Muscle layer of colon (tissue), 2 donors: ENCODE measurements around the gene APBA2.

Experiments
- H3K27ac ChIP-seq: one replicate; pipeline ENCODE4 v1.7.0; 2013; ENCODE audit warnings: low read depth, mild to moderate bottlenecking, low read length, moderate library complexity
- H3K27me3 ChIP-seq, 2 donors: one replicate each; pipeline ENCODE4 v1.7.0; 2013; ENCODE audit warnings: low read length in 2 of 2, mild to moderate bottlenecking in 2 of 2; ENCODE audit not compliant: insufficient read depth in 2 of 2, control insufficient read depth in 1 of 2
- H3K36me3 ChIP-seq: one replicate; pipeline ENCODE4 v1.7.0; 2013; ENCODE audit warnings: mild to moderate bottlenecking, low read length; ENCODE audit not compliant: insufficient read depth
- H3K4me1 ChIP-seq: one replicate; pipeline ENCODE4 v1.7.0; 2013; ENCODE audit warnings: mild to moderate bottlenecking, low read length; ENCODE audit not compliant: insufficient read depth
- H3K4me3 ChIP-seq, 2 donors: one replicate each; pipeline ENCODE4 v1.7.0; 2013; ENCODE audit warnings: low read length in 2 of 2, low read depth in 1 of 2, mild to moderate bottlenecking in 1 of 2, moderate library complexity in 1 of 2
- H3K9ac ChIP-seq: one replicate; pipeline ENCODE4 v1.7.0; 2013; ENCODE audit warnings: low read length
- H3K9me3 ChIP-seq: one replicate; pipeline ENCODE4 v1.7.0; 2013; ENCODE audit warnings: mild to moderate bottlenecking, low read length
- donor health status: abdominal sarcoma.
- donor health status: Adenocarcinoma of cecum.

APBA2 gene

GRCh38 chr15:28998511-28998910, 112.7 kb downstream of the APBA2 start:
- H3K27me3 ChIP-seq, result no peaks in the 10 kb centered on the region
- H3K9ac ChIP-seq, result no peak overlapping the region
- H3K4me1 ChIP-seq, result peaks cover 3% of the 10 kb centered on the region
- no peak overlapping the region for H3K27ac ChIP-seq
- no peak overlapping the region for H3K4me3 ChIP-seq
- H3K9me3 ChIP-seq, result no peaks in the 10 kb centered on the region
- no peaks in the 10 kb centered on the region for H3K36me3 ChIP-seq

- Histone ChIP-seq H3K27ac (no peak overlapping the region), H3K4me1 (no peaks in the 10 kb centered on the region), H3K36me3 (no peaks in the 10 kb centered on the region), H3K27me3 (no peaks in the 10 kb centered on the region), H3K9me3 (no peaks in the 10 kb centered on the region), H3K9ac (no peak overlapping the region), H3K4me3 (no peak overlapping the region)
These were observed 117.5 kb downstream of the APBA2 start for GRCh38 chr15:29003191-29003839.

GRCh38 chr15:29003840-29004233, 118.1 kb downstream of the APBA2 start:
- no peaks in the 10 kb centered on the region for H3K27me3 ChIP-seq
- no peak overlapping the region for H3K27ac ChIP-seq
- no peaks in the 10 kb centered on the region for H3K36me3 ChIP-seq
- H3K9me3 ChIP-seq, result no peaks in the 10 kb centered on the region
- no peak overlapping the region for H3K9ac ChIP-seq
- H3K4me3 ChIP-seq, result no peak overlapping the region
- H3K4me1 ChIP-seq, result no peaks in the 10 kb centered on the region

DNA sequence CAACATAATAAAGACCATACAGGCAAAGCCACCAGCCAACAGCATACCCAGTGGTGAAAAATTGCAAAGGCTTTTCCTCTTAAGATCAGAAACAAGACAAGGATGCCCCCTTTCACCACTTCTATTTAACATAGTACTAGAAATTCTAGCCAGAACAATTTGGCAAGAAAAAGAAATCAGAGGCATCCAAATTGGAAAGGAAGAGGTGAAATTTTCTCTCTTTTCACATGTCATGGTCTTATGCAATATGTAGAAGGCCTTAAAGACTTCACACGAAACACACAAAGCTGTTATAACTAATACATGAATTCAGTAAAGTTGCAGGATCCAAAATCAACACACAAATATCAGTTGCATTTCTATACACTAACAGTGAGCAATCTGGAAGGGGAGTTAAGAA, 120.2 kb downstream of the APBA2 start:
- Histone ChIP-seq H3K36me3 (no peaks in the 10 kb centered on the region), H3K4me3 (no peak overlapping the region), H3K9ac (no peak overlapping the region), H3K27me3 (no peaks in the 10 kb centered on the region), H3K4me1 (no peaks in the 10 kb centered on the region), H3K27ac (no peak overlapping the region), H3K9me3 (no peaks in the 10 kb centered on the region)

DNA sequence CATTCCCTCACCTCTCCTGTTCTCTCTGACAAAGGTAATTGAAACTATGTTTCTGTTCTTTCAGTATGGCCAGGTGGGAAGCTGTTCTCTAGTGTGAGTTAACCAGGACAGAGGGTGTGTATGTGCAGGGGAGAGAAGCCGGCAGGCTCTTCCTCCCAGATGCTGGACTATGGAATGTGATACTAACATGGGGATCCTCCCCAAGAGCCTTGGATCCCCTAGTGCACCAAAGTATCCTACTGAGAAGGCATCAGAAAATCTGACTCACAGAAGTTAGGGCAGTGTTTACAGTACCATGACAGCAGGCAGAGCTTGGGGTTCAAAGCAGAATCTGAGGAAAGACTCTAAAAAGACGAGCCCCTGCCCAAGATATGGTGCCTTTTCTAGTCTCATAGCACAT, 123.1 kb downstream of the APBA2 start:
- Histone ChIP-seq H3K4me3 (no peak overlapping the region), H3K9ac (no peak overlapping the region), H3K36me3 (no peaks in the 10 kb centered on the region), H3K27ac (no peak overlapping the region), H3K4me1 (no peaks in the 10 kb centered on the region), H3K27me3 (no peaks in the 10 kb centered on the region), H3K9me3 (no peaks in the 10 kb centered on the region)

GRCh38 chr15:29012097-29012496, 126.3 kb downstream of the APBA2 start:
- no peak overlapping the region for H3K27ac ChIP-seq
- no peaks in the 10 kb centered on the region for H3K27me3 ChIP-seq
- H3K4me1 ChIP-seq, result no peaks in the 10 kb centered on the region
- H3K9ac ChIP-seq, result no peak overlapping the region
- H3K4me3 ChIP-seq, result no peak overlapping the region
- H3K36me3 ChIP-seq, result no peaks in the 10 kb centered on the region
- no peaks in the 10 kb centered on the region for H3K9me3 ChIP-seq

GRCh38 chr15:29014493-29014892, 128.7 kb downstream of the APBA2 start:
- H3K9me3 ChIP-seq, result no peaks in the 10 kb centered on the region
- no peak overlapping the region for H3K27ac ChIP-seq
- H3K9ac ChIP-seq, result no peak overlapping the region
- H3K36me3 ChIP-seq, result no peaks in the 10 kb centered on the region
- no peak overlapping the region for H3K4me3 ChIP-seq
- no peaks in the 10 kb centered on the region for H3K27me3 ChIP-seq
- H3K4me1 ChIP-seq, result no peaks in the 10 kb centered on the region

- no peak overlapping the region for H3K9ac ChIP-seq
- H3K4me1 ChIP-seq, result no peaks in the 10 kb centered on the region
- H3K4me3 ChIP-seq, result no peak overlapping the region
- no peaks in the 10 kb centered on the region for H3K36me3 ChIP-seq
- H3K9me3 ChIP-seq, result no peaks in the 10 kb centered on the region
- H3K27ac ChIP-seq, result no peak overlapping the region
- no peaks in the 10 kb centered on the region for H3K27me3 ChIP-seq
These were observed 130.7 kb downstream of the APBA2 start for GRCh38 chr15:29016518-29016917.

GRCh38 chr15:29018120-29018805, 132.5 kb downstream of the APBA2 start:
- no peaks in the 10 kb centered on the region for H3K27me3 ChIP-seq
- no peaks in the 10 kb centered on the region for H3K4me1 ChIP-seq
- no peak overlapping the region for H3K9ac ChIP-seq
- H3K36me3 ChIP-seq, result no peaks in the 10 kb centered on the region
- no peak overlapping the region for H3K4me3 ChIP-seq
- no peak overlapping the region for H3K27ac ChIP-seq
- no peaks in the 10 kb centered on the region for H3K9me3 ChIP-seq

DNA sequence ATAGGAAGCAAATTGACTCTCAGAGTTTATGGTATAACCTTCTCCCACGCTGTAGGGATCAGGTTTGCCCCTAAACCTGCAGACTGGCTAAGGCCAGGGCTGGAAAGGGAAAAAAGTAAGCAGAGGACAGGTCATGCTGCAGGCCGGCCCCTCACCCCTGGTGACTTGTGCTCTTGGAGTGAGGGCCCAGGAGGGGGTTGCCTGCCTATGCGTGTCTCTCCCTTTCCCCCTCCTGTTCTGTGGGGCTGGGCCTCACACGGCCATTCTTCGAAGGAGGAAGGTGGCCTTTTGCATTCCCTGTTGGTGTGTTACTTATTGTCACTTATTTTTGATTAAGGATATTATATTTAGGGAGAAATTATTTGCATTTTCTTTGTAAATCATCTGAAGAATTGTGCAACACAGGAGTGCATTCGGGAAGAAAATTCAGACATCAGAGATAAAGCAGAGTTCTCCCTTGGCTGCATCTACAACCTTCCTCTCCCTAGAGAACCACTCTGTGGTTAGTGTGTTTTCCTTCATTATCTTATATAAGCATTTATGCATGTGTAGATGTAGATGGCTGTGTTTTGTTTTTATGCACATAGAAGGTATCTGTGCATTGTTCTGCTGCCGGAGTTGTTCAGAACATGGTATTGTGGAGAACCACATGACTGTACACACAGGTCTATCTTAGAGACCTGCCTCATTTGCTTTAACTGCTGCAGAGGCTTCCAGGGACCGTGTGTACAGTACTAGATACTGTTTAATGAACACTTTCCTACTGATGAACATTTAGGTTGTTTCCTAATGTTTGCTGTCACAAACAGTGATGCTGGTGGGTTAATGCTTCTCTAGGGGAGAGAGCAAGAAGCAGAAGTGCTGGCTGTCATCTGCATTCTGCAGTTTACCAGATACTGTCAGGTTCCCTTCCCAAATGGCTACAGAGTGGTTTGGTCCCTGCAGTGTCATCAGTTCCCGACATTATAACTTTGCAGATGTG, 133.5 kb downstream of the APBA2 start:
- H3K27ac ChIP-seq, result no peak overlapping the region
- H3K27me3 ChIP-seq, result no peaks in the 10 kb centered on the region
- no peak overlapping the region for H3K4me3 ChIP-seq
- no peak overlapping the region for H3K9ac ChIP-seq
- H3K4me1 ChIP-seq, result no peaks in the 10 kb centered on the region
- no peaks in the 10 kb centered on the region for H3K36me3 ChIP-seq
- H3K9me3 ChIP-seq, result no peaks in the 10 kb centered on the region

GRCh38 chr15:29021857-29022256, 136.1 kb downstream of the APBA2 start:
- H3K36me3 ChIP-seq, result no peaks in the 10 kb centered on the region
- no peaks in the 10 kb centered on the region for H3K4me1 ChIP-seq
- H3K27ac ChIP-seq, result no peak overlapping the region
- H3K9me3 ChIP-seq, result no peaks in the 10 kb centered on the region
- H3K9ac ChIP-seq, result no peak overlapping the region
- no peaks in the 10 kb centered on the region for H3K27me3 ChIP-seq
- H3K4me3 ChIP-seq, result no peak overlapping the region
